Measurements from ENCODE around the gene PALLD. TPM values are rescaled to one million over a fixed set of nuclear protein-coding genes. Genes with fewer than 3 reads are reported as not detected.
A peak's percentile ranks its signal among the peaks of the same experiment; 100 is the strongest.

PALLD gene
- polyA plus RNA-seq, 1 donor (not counting 4 experiments of a cell fraction or from before 2014, with no cell fraction given), result 136 TPM

GRCh38 chr4:168882650-168883233 lies 385.9 kb downstream of the PALLD start:
- Histone ChIP-seq H2AFZ (ENCODE audit: control insufficient read depth, low read length) (no peak overlapping the region), H3K79me2 (ENCODE audit: control insufficient read depth, insufficient read depth, low read length) (peaks cover 78% of the 10 kb centered on the region), H3K9me3 (ENCODE audit: control insufficient read depth, low read depth, low read length) (no peaks in the 10 kb centered on the region), H4K20me1 (ENCODE audit: control insufficient read depth, extremely low read depth, insufficient read depth, low read length) (no peaks in the 10 kb centered on the region), H3K27me3 (ENCODE audit: control insufficient read depth, extremely low read depth, insufficient read depth, low read length) (no peaks in the 10 kb centered on the region), H3K36me3 (ENCODE audit: control insufficient read depth in 2 of 2, extremely low read depth in 1 of 2, insufficient read depth in 2 of 2, low read length in 2 of 2) (peaks cover 17 to 34% of the 10 kb centered on the region in 2 experiments), H3K4me1 (ENCODE audit: control insufficient read depth, extremely low read depth, insufficient read depth, low read length) (peaks cover 13% of the 10 kb centered on the region), H3K4me2 (ENCODE audit: control insufficient read depth, extremely low read depth, insufficient read depth, low read depth, low read length) (no peak overlapping the region), H3K9ac (ENCODE audit: control insufficient read depth, extremely low read depth, insufficient read depth, low read length) (no peak overlapping the region), H3K27ac (ENCODE audit: control insufficient read depth, insufficient read depth, low read length) (peak overlapping the region; percentile 30), H3K4me3 (ENCODE audit: control insufficient read depth in 2 of 3, extremely low read depth in 1 of 3, insufficient read depth in 2 of 3, low read depth in 1 of 3, low read length in 3 of 3) (no peak overlapping the region), H3K9me1 (ENCODE audit: control insufficient read depth, extremely low read depth, insufficient read depth, low read length) (no peaks in the 10 kb centered on the region)
- no peak for TF ChIP-seq EZH2 (IDR thresholded peaks at IDR 0.05; ENCODE audit: low read length)
- no peak for TF ChIP-seq CTCF (optimal IDR thresholded peaks at IDR 0.05 in 1 of 3, IDR thresholded peaks at IDR 0.05 in 1 of 3, conservative IDR thresholded peaks at IDR 0.05 in 1 of 3; ENCODE audit: extremely low read depth in 1 of 3, insufficient read depth in 2 of 3, low read length in 3 of 3)
- FAIRE-seq, result no peak
- dilution Hi-C loops (cut with MboI; ENCODE audit: extremely low pct_ligation_motif_present, low sequenced_read_pairs), result no loop called here
- no peak for DNase-seq (ENCODE audit: low read depth, low spot score)

- peaks cover 17 to 38% of the 10 kb centered on the region in 2 experiments for H3K36me3 ChIP-seq (ENCODE audit: control insufficient read depth in 2 of 2, extremely low read depth in 1 of 2, insufficient read depth in 2 of 2, low read length in 2 of 2)
- DNase-seq (ENCODE audit: low read depth, low spot score) (no peak), FAIRE-seq (no peak)
- H3K79me2 ChIP-seq (ENCODE audit: control insufficient read depth, insufficient read depth, low read length), result peaks cover 82% of the 10 kb centered on the region
- H4K20me1 ChIP-seq (ENCODE audit: control insufficient read depth, extremely low read depth, insufficient read depth, low read length), result no peaks in the 10 kb centered on the region
- dilution Hi-C loops (cut with MboI; ENCODE audit: extremely low pct_ligation_motif_present, low sequenced_read_pairs), result no loop called here
- TF ChIP-seq CTCF (optimal IDR thresholded peaks at IDR 0.05 in 1 of 3, IDR thresholded peaks at IDR 0.05 in 1 of 3, conservative IDR thresholded peaks at IDR 0.05 in 1 of 3; ENCODE audit: extremely low read depth in 1 of 3, insufficient read depth in 2 of 3, low read length in 3 of 3), result no peak
- no peak for TF ChIP-seq EZH2 (IDR thresholded peaks at IDR 0.05; ENCODE audit: low read length)
- no peaks in the 10 kb centered on the region for H3K27me3 ChIP-seq (ENCODE audit: control insufficient read depth, extremely low read depth, insufficient read depth, low read length)
- no peak overlapping the region for H3K4me2 ChIP-seq (ENCODE audit: control insufficient read depth, extremely low read depth, insufficient read depth, low read depth, low read length)
- H3K9ac ChIP-seq (ENCODE audit: control insufficient read depth, extremely low read depth, insufficient read depth, low read length), result no peak overlapping the region
- no peaks in the 10 kb centered on the region for H3K9me1 ChIP-seq (ENCODE audit: control insufficient read depth, extremely low read depth, insufficient read depth, low read length)
- H3K27ac ChIP-seq (ENCODE audit: control insufficient read depth, insufficient read depth, low read length), result peak overlapping the region; percentile 13
- H2AFZ ChIP-seq (ENCODE audit: control insufficient read depth, low read length), result no peak overlapping the region
- peaks cover 13% of the 10 kb centered on the region for H3K4me1 ChIP-seq (ENCODE audit: control insufficient read depth, extremely low read depth, insufficient read depth, low read length)
- no peaks in the 10 kb centered on the region for H3K9me3 ChIP-seq (ENCODE audit: control insufficient read depth, low read depth, low read length)
- no peak overlapping the region for H3K4me3 ChIP-seq (ENCODE audit: control insufficient read depth in 2 of 3, extremely low read depth in 1 of 3, insufficient read depth in 2 of 3, low read depth in 1 of 3, low read length in 3 of 3)
Measured at GRCh38 chr4:168883513-168883912, 386.7 kb downstream of the PALLD start.

Measured in keratinocyte (primary cell).